Ovary (tissue), 9 donors: ENCODE results near the gene PTPRK. TPM values are rescaled to one million over a fixed set of nuclear protein-coding genes. Genes with fewer than 3 reads are reported as not detected.

Experiments used
- DNase-seq, 5 donors: peaks; one replicate each; pipeline ENCODE4 v3.0.0-alpha.2; 2019 to 2020
- H3K27ac ChIP-seq, 2 donors: fragments of 200-600 bp; one replicate each; pipeline versions ENCODE4 v1.5.1 to v1.8.0; 2019 to 2022
- H3K27me3 ChIP-seq: fragments of 200-600 bp; one replicate; pipeline ENCODE4 v1.8.0; 2022
- H3K36me3 ChIP-seq: fragments of 200-600 bp; sonication (generic); one replicate; pipeline ENCODE4 v1.5.1; 2019
- H3K4me1 ChIP-seq: one replicate; pipeline ENCODE4 v1.8.1; 2013; ENCODE audit warnings: mild to moderate bottlenecking, moderate library complexity; ENCODE audit not compliant: insufficient read depth
- H3K4me3 ChIP-seq: fragments of 200-600 bp; sonication (generic); one replicate; pipeline ENCODE4 v1.5.1; 2017
- H3K9me3 ChIP-seq, 2 donors: fragments of 200-600 bp in 1 of 2; sonication (generic) in 1 of 2; one replicate each; pipeline versions ENCODE4 v1.5.1 to v1.8.1; 2013 to 2019; ENCODE audit warnings: mild to moderate bottlenecking in 1 of 2, moderate library complexity in 1 of 2
- EP300 ChIP-seq: sonication (generic); formaldehyde crosslinking; IDR thresholded peaks from one replicate; pipeline ENCODE4 v1.6.1; 2017; ENCODE audit warnings: antibody characterized with exemption
- POLR2A ChIP-seq: fragments of 450-650 bp; IDR thresholded peaks from one replicate; pipeline ENCODE4 v1.6.1; 2017; ENCODE audit warnings: antibody characterized with exemption, mild to moderate bottlenecking, moderate library complexity
- WGBS, 3 donors: extraction: QIAGEN DNeasy Blood & Tissue Kit in 1 of 3; methylation state at CpG; one replicate each; pipeline versions ENCODE4 v1.1.5 to v1.1.7; 2013 to 2017; 5-methylcytosine and 5-hydroxymethylcytosine counted together
- intact Hi-C, 4 donors: fragments of 100-400 bp; cut with DNase I; formaldehyde crosslinking; loops; one replicate each; pipeline versions ENCODE4 v1.11.0 to v1.15.1; 2022 to 2023
- polyA plus RNA-seq, 2 donors: library from polyadenylated mRNA; stranded (reverse); fragments of 200-250 nt in 1 of 2; fragments of 350-450 nt in 1 of 2; fragmentation: Illumina TruSeq in 1 of 2; extraction: RNeasy Lipid Tissue Mini Kit (QIAGEN cat#74804) in 1 of 2; gene quantifications; one replicate each; pipeline ENCODE4 v1.2.3, GENCODE V29; 2013 to 2014
- total RNA-seq, 7 donors: library from RNA; depleted of rRNA in 2 of 7; stranded (reverse); fragments of >200 nt in 2 of 7; fragmentation: NEBNext Ultra II Directional in 3 of 7; extraction: Animal tissue kit (Norgen Biotek cat#: 25700) in 3 of 7; gene quantifications; one replicate each; pipeline versions ENCODE4 v1.1.0 to v1.2.4, GENCODE V29; 2016 to 2023
- TF ChIP-seq, protein P1 (sequence below), 3 donors: fragments of 450-650 bp in 2 of 3; fragments of 200-600 bp in 1 of 3; IDR thresholded peaks; one replicate each; pipeline versions ENCODE4 v1.5.1 to v1.8.0; 2016 to 2022; ENCODE audit warnings: antibody characterized with exemption in 3 of 3, mild to moderate bottlenecking in 1 of 3
- donor health status: DM: no; HTN: no; CAD: no; lungs with moderate emphysema.
- donor health status: DM: no; HTN: no; CAD: no.
- donor health status: Bipolar disorder and iron deficiency.
- donor health status: DM: yes; HTN: yes; CAD: no.
- donor health status: DM: no; HTN: no; CAD: no.
- donor health status: DM: yes; HTN: yes; CAD: no.

PTPRK gene
- total and polyA plus RNA-seq, 9 donors = 24.0 to 50.7 (median 44.1) TPM

DNA sequence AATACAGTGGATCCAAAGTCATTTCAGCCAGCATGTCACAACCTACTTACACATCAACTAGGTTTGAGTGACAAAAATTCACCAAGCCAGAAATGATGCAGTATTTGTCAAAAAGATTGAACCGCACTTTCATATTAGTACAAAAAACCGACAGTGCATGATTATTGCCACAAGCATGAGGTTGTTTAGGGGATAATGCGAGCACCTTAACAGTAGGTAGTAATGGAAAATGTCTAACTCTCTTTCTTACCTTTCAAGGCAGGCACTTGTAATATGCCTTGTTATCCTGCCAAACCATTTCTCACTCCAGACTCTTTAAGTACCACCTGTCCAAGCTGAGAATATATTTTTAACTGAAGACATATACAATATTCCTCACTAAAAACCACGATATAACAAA is 349.2 kb downstream of the PTPRK start:
- WGBS, 3 donors = 96 to 99% (median 97%) methylated on average over 4 of the region's 4 CpGs
- no peaks in the 10 kb centered on the region for H3K4me1 ChIP-seq
- H3K27me3 ChIP-seq = no peaks in the 10 kb centered on the region
- no peaks in the 10 kb centered on the region for H3K36me3 ChIP-seq
- H3K9me3 ChIP-seq = no peaks in the 10 kb centered on the region
- TF ChIP-seq EP300 (no peak), POLR2A (no peak)
- TF ChIP-seq, protein P1, sequence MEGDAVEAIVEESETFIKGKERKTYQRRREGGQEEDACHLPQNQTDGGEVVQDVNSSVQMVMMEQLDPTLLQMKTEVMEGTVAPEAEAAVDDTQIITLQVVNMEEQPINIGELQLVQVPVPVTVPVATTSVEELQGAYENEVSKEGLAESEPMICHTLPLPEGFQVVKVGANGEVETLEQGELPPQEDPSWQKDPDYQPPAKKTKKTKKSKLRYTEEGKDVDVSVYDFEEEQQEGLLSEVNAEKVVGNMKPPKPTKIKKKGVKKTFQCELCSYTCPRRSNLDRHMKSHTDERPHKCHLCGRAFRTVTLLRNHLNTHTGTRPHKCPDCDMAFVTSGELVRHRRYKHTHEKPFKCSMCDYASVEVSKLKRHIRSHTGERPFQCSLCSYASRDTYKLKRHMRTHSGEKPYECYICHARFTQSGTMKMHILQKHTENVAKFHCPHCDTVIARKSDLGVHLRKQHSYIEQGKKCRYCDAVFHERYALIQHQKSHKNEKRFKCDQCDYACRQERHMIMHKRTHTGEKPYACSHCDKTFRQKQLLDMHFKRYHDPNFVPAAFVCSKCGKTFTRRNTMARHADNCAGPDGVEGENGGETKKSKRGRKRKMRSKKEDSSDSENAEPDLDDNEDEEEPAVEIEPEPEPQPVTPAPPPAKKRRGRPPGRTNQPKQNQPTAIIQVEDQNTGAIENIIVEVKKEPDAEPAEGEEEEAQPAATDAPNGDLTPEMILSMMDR (IDR thresholded peaks at IDR 0.05) = no peak
- H3K27ac ChIP-seq = no peak overlapping the region
- intact Hi-C loops = no loop called here
- no peak for DNase-seq
- H3K4me3 ChIP-seq = no peak overlapping the region

DNA sequence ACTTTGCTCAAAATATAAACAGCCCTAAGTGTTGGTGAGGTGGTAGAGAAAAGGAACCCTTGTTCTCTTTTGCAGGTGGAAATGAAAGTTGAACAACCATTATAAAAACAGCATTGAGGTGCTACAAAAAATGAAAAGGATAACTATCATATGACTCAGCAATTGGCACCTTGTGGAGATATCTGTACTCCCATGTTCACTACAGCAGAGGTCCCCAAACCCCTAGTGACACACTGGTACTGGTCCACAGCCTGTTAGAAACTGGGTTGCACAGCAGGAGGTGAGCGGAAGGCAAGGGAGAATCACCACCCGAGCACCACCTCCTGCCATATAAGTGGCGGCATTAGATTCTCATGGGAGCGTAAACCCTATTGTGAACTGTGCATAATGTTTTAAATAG is 352.2 kb downstream of the PTPRK start:
- Histone ChIP-seq H3K9me3 (no peaks in the 10 kb centered on the region), H3K4me1 (no peaks in the 10 kb centered on the region), H3K27me3 (no peaks in the 10 kb centered on the region), H3K4me3 (no peak overlapping the region), H3K27ac (no peak overlapping the region), H3K36me3 (no peaks in the 10 kb centered on the region)
- DNase-seq = no peak
- no peak for TF ChIP-seq EP300
- TF ChIP-seq POLR2A = no peak
- TF ChIP-seq, protein P1 (IDR thresholded peaks at IDR 0.05) = no peak
- WGBS, 3 donors = 91 to 99% (median 98%) methylated on average over 4 of the region's 4 CpGs
- intact Hi-C loops = no loop called here

DNA sequence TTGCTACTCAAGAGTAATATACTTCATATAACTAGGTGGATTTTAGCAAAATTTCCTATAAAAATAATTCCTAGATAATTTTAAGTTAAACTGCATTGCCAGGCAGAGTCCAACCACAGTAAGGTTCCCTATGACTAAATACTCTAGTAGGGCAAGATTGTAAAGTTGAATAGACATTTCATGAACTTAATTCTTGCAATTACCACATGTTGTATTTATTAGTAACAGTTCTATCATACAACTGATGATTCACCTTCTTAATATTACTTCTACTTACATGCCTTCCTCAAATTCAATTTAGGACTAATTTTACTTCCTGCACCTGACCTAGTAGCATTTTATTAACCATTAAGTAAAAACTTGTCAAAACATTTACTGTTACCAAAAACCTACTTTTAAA is 352.8 kb downstream of the PTPRK start:
- H3K9me3 ChIP-seq = no peaks in the 10 kb centered on the region
- no peaks in the 10 kb centered on the region for H3K36me3 ChIP-seq
- H3K27ac ChIP-seq = no peak overlapping the region
- intact Hi-C loops = no loop called here
- no peaks in the 10 kb centered on the region for H3K4me1 ChIP-seq
- no peak overlapping the region for H3K4me3 ChIP-seq
- no peak for DNase-seq
- TF ChIP-seq, protein P1 (IDR thresholded peaks at IDR 0.05) = no peak
- TF ChIP-seq EP300 = no peak
- no peaks in the 10 kb centered on the region for H3K27me3 ChIP-seq

DNA sequence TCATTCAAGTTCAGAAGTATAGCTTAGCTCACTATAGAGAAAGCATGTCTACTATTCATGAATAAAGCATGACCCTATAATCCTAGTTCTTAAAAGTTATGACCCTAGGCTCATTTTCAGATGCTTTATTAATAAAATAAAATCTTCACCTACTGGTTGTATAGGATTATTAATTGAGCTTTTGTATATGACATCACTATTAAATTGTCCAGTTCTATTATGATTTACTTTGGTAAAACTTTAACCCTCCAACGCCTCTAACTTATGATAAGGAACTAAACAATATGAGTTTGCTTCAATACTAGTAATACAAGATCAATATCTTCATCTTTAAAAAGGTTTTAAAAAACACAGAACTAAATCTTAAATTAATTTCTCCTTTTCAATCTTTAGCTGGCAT is 356.1 kb downstream of the PTPRK start:
- Histone ChIP-seq H3K4me3 (no peak overlapping the region), H3K9me3 (no peaks in the 10 kb centered on the region), H3K27ac (no peak overlapping the region), H3K27me3 (no peaks in the 10 kb centered on the region), H3K4me1 (no peaks in the 10 kb centered on the region), H3K36me3 (no peaks in the 10 kb centered on the region)
- TF ChIP-seq, protein P1 (IDR thresholded peaks at IDR 0.05) = no peak
- TF ChIP-seq POLR2A = no peak
- 95 to 97% (median 97%) methylated on average over 1 of the region's 1 CpG for WGBS, 3 donors
- intact Hi-C loops = no loop called here
- DNase-seq = no peak

DNA sequence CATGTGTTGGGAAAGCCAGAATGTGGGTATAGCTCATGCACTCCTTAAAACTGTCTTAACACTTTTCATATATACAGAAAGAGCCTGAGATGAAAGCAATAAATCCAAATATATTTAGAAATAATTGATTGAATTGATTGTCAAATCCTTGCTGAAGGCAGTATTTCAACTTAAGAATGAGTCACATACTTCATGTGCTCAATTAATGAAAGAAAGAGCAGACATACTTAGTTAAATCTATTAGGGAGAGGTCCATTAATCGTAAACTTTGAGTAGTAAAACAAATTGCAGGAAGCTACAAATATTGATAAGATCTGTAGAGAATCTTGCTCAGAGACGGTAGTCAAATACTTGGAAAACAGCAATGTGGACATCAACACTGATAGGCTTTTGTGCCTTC is 358.0 kb downstream of the PTPRK start:
- Histone ChIP-seq H3K4me1 (no peaks in the 10 kb centered on the region), H3K27me3 (no peaks in the 10 kb centered on the region), H3K9me3 (no peaks in the 10 kb centered on the region), H3K4me3 (no peak overlapping the region), H3K36me3 (no peaks in the 10 kb centered on the region), H3K27ac (no peak overlapping the region)
- no peak for DNase-seq
- intact Hi-C loops = no loop called here
- TF ChIP-seq, protein P1 (IDR thresholded peaks at IDR 0.05) = no peak
- TF ChIP-seq EP300 (no peak), POLR2A (no peak)
- 92 to 98% (median 98%) methylated on average over 2 of the region's 2 CpGs for WGBS, 3 donors
